KOPT-K1 (cell line): ENCODE measurements around the gene LTBP4.
A peak's percentile ranks its signal among the peaks of the same experiment; 100 is the strongest.

Experiments used
- H3K27ac ChIP-seq: fragments of 200-600 bp; sonication (generic); 2 replicates; pipeline ENCODE4 v1.5.1; 2016; ENCODE audit warnings: antibody characterized with exemption, mild to moderate bottlenecking, low read depth, low read length; ENCODE audit not compliant: poor library complexity, severe bottlenecking
- H3K36me3 ChIP-seq: fragments of 200-600 bp; sonication (generic); 2 replicates; pipeline ENCODE4 v1.5.1; 2017; ENCODE audit warnings: antibody characterized with exemption, mild to moderate bottlenecking, low read length, moderate library complexity; ENCODE audit not compliant: insufficient read depth
- H3K9me3 ChIP-seq: fragments of 200-600 bp; sonication (generic); 2 replicates; pipeline ENCODE4 v1.5.1; 2017; ENCODE audit warnings: antibody characterized with exemption, low read length, mild to moderate bottlenecking; ENCODE audit not compliant: insufficient read depth, poor library complexity, severe bottlenecking

Gene LTBP4

GRCh38 chr19:40567750-40568494 is 33.2 kb upstream of the LTBP4 start:
- no peaks in the 10 kb centered on the region for H3K9me3 ChIP-seq
- no peak overlapping the region for H3K27ac ChIP-seq
- no peaks in the 10 kb centered on the region for H3K36me3 ChIP-seq

GRCh38 chr19:40570313-40571004 is 30.7 kb upstream of the LTBP4 start:
- no peaks in the 10 kb centered on the region for H3K9me3 ChIP-seq
- H3K36me3 ChIP-seq = no peaks in the 10 kb centered on the region
- H3K27ac ChIP-seq = no peak overlapping the region

GRCh38 chr19:40571005-40571318 is 30.2 kb upstream of the LTBP4 start:
- Histone ChIP-seq H3K36me3 (no peaks in the 10 kb centered on the region), H3K27ac (no peak overlapping the region)

GRCh38 chr19:40571831-40572495 is 29.2 kb upstream of the LTBP4 start:
- H3K27ac ChIP-seq = no peak overlapping the region
- no peaks in the 10 kb centered on the region for H3K9me3 ChIP-seq
- no peaks in the 10 kb centered on the region for H3K36me3 ChIP-seq

More at GRCh38 chr19:40571005-40571318, 30.2 kb upstream of the LTBP4 start:
- no peaks in the 10 kb centered on the region for H3K9me3 ChIP-seq

GRCh38 chr19:40575326-40575725 is 25.8 kb upstream of the LTBP4 start:
- no peak overlapping the region for H3K27ac ChIP-seq
- H3K9me3 ChIP-seq = no peaks in the 10 kb centered on the region
- H3K36me3 ChIP-seq = peaks cover 12% of the 10 kb centered on the region

- Histone ChIP-seq H3K27ac (peak overlapping the region; percentile 64), H3K36me3 (peaks cover 20% of the 10 kb centered on the region), H3K9me3 (no peaks in the 10 kb centered on the region)
Observed at GRCh38 chr19:40576151-40576584, 25.0 kb upstream of the LTBP4 start.

- H3K27ac ChIP-seq = peak within 1 kb of the TSS; percentile 64
- no peaks in the 10 kb centered on the region for H3K9me3 ChIP-seq
- H3K36me3 ChIP-seq = peaks cover 26% of the 10 kb centered on the region
Observed at GRCh38 chr19:40576585-40577451, 24.4 kb upstream of the LTBP4 start, which contains the start of gene SHKBP1. Gene SHKBP1 (plus strand): TSS chr19:40576873. CDS start chr19:40576900, 27 bp downstream.

GRCh38 chr19:40578442-40578908 is 22.7 kb upstream of the LTBP4 start:
- Histone ChIP-seq H3K9me3 (no peaks in the 10 kb centered on the region), H3K36me3 (peaks cover 39% of the 10 kb centered on the region), H3K27ac (no peak overlapping the region)

- H3K27ac ChIP-seq = no peak overlapping the region
- H3K36me3 ChIP-seq = peaks cover 54% of the 10 kb centered on the region
- H3K9me3 ChIP-seq = no peaks in the 10 kb centered on the region
Observed at GRCh38 chr19:40580619-40581018, 20.6 kb upstream of the LTBP4 start.

- Histone ChIP-seq H3K9me3 (no peaks in the 10 kb centered on the region), H3K36me3 (peaks cover 63% of the 10 kb centered on the region), H3K27ac (no peak overlapping the region)
Observed at GRCh38 chr19:40581531-40581930, 19.6 kb upstream of the LTBP4 start.

- no peaks in the 10 kb centered on the region for H3K9me3 ChIP-seq
- H3K36me3 ChIP-seq = peaks cover 72% of the 10 kb centered on the region
- no peak overlapping the region for H3K27ac ChIP-seq
Observed at GRCh38 chr19:40582467-40582866, 18.7 kb upstream of the LTBP4 start.

- H3K27ac ChIP-seq = no peak overlapping the region
- H3K36me3 ChIP-seq = peaks cover 80% of the 10 kb centered on the region
- H3K9me3 ChIP-seq = no peaks in the 10 kb centered on the region
Observed at GRCh38 chr19:40583283-40583682, 17.9 kb upstream of the LTBP4 start.

- peaks cover 80% of the 10 kb centered on the region for H3K36me3 ChIP-seq
- H3K27ac ChIP-seq = no peak overlapping the region
- H3K9me3 ChIP-seq = no peaks in the 10 kb centered on the region
Observed at GRCh38 chr19:40584007-40584406, 17.2 kb upstream of the LTBP4 start.

- no peaks in the 10 kb centered on the region for H3K9me3 ChIP-seq
- H3K27ac ChIP-seq = no peak overlapping the region
- H3K36me3 ChIP-seq = peaks cover 67% of the 10 kb centered on the region
Observed at GRCh38 chr19:40585241-40585981, 15.8 kb upstream of the LTBP4 start.
